HG03280 (cell line): ENCODE data around the gene UTP3.
"Not testable (repeated sequence)": the region's sequence is repeated elsewhere in the genome, so short reads cannot be mapped to it uniquely, and the experiment has no call there.

ENCODE experiments used
- ATAC-seq: cut with Tn5 transposase; IDR thresholded peaks from one replicate; pipeline ENCODE4 v1.9.1; 2021; ENCODE audit warnings: mild to moderate bottlenecking, moderate library complexity; ENCODE audit not compliant: unreplicated experiment

UTP3 gene

GRCh38 chr4:70682142-70682541 is 6.2 kb upstream of the UTP3 start:
- ATAC-seq, result peak; percentile 4

GRCh38 chr4:70687392-70687791 is 940 bp upstream of the UTP3 start:
- peak; percentile 3 for ATAC-seq

GRCh38 chr4:70688795-70689231 is 481 bp downstream of the UTP3 start:
- no peak for ATAC-seq

GRCh38 chr4:70691661-70692060 is 3.3 kb downstream of the UTP3 start:
- no peak for ATAC-seq

GRCh38 chr4:70694633-70695032 is 6.3 kb downstream of the UTP3 start:
- not testable (repeated sequence) for ATAC-seq

GRCh38 chr4:70698435-70698834 is 10.1 kb downstream of the UTP3 start:
- not testable (repeated sequence) for ATAC-seq

GRCh38 chr4:70700712-70701111 is 12.4 kb downstream of the UTP3 start:
- ATAC-seq, result no peak

GRCh38 chr4:70701271-70701670 is 12.9 kb downstream of the UTP3 start:
- ATAC-seq, result no peak

GRCh38 chr4:70702592-70702991 is 14.3 kb downstream of the UTP3 start:
- not testable (repeated sequence) for ATAC-seq

GRCh38 chr4:70703619-70704214 is 15.4 kb downstream of the UTP3 start:
- ATAC-seq, result no peak

GRCh38 chr4:70704215-70704930 is 16.0 kb downstream of the UTP3 start:
- ATAC-seq, result peak; percentile 65

GRCh38 chr4:70704931-70705182 is 16.5 kb downstream of the UTP3 start:
- peak; percentile 33 for ATAC-seq

GRCh38 chr4:70705183-70706043 is 17.1 kb downstream of the UTP3 start:
- ATAC-seq, result peak; percentile 58

- ATAC-seq, result no peak
Measured at GRCh38 chr4:70706044-70706461, 17.7 kb downstream of the UTP3 start.

GRCh38 chr4:70706516-70706915 is 18.2 kb downstream of the UTP3 start:
- ATAC-seq, result no peak

GRCh38 chr4:70709611-70710205 is 21.4 kb downstream of the UTP3 start:
- ATAC-seq, result no peak

- ATAC-seq, result no peak
Measured at GRCh38 chr4:70711599-70711998, 23.3 kb downstream of the UTP3 start.

- no peak for ATAC-seq
Measured at GRCh38 chr4:70712150-70712549, 23.8 kb downstream of the UTP3 start.

GRCh38 chr4:70712604-70713452 is 24.5 kb downstream of the UTP3 start:
- no peak for ATAC-seq

- ATAC-seq, result peak; percentile 27
Measured at GRCh38 chr4:70713453-70714078, 25.2 kb downstream of the UTP3 start.
